Smooth muscle cell (in vitro differentiated cells): ENCODE measurements around the gene LRP6. TPM values are rescaled to one million over a fixed set of nuclear protein-coding genes. Genes with fewer than 3 reads are reported as not detected.

Experiments used
- DNase-seq: peaks from one replicate; lab custom pipeline; 2025; ENCODE audit not compliant: unreplicated experiment; lab: John Stamatoyannopoulos, UW
- H2AFZ ChIP-seq: fragments of 200-600 bp; sonication (generic); 2 replicates; pipeline ENCODE4 v1.6.0; 2016; ENCODE audit warnings: antibody characterized with exemption, low read depth, mild to moderate bottlenecking
- H3F3A ChIP-seq: fragments of 200-600 bp; sonication (generic); 2 replicates; pipeline ENCODE4 v1.6.0; 2017; ENCODE audit warnings: antibody characterized with exemption, low read depth
- H3K27ac ChIP-seq: fragments of 200-600 bp; sonication (generic); 2 replicates; pipeline ENCODE4 v1.5.1; 2016; ENCODE audit warnings: low read depth, mild to moderate bottlenecking
- H3K27me3 ChIP-seq: fragments of 200-600 bp; sonication (generic); 2 replicates; pipeline ENCODE4 v1.6.1; 2016; ENCODE audit warnings: low read depth, mild to moderate bottlenecking
- H3K36me3 ChIP-seq: fragments of 200-600 bp; sonication (generic); 2 replicates; pipeline ENCODE4 v1.5.1; 2016; ENCODE audit warnings: low read depth
- H3K4me1 ChIP-seq: fragments of 200-600 bp; sonication (generic); 2 replicates; pipeline ENCODE4 v1.5.1; 2016; ENCODE audit warnings: low read depth
- H3K4me2 ChIP-seq: fragments of 200-600 bp; sonication (generic); 2 replicates; pipeline ENCODE4 v1.6.0; 2016; ENCODE audit warnings: mild to moderate bottlenecking
- H3K4me3 ChIP-seq: fragments of 200-600 bp; sonication (generic); 2 replicates; pipeline ENCODE4 v1.5.1; 2016; ENCODE audit warnings: mild to moderate bottlenecking
- H3K79me2 ChIP-seq: fragments of 200-600 bp; sonication (generic); 2 replicates; pipeline ENCODE4 v1.6.0; 2016; ENCODE audit warnings: low read depth, mild to moderate bottlenecking
- H3K9ac ChIP-seq: fragments of 200-600 bp; sonication (generic); 2 replicates; pipeline ENCODE4 v1.6.0; 2016; ENCODE audit warnings: low read depth
- H3K9me3 ChIP-seq: fragments of 200-600 bp; sonication (generic); replicated peaks from 2 replicates; pipeline ENCODE4 v1.5.1; 2016; ENCODE audit warnings: low read depth
- H4K20me1 ChIP-seq: fragments of 200-600 bp; sonication (generic); 2 replicates; pipeline ENCODE4 v1.6.0; 2016; ENCODE audit warnings: low read depth
- CTCF ChIP-seq: fragments of 200-600 bp; sonication (generic); IDR thresholded peaks from 2 replicates; pipeline ENCODE4 v1.5.1; 2017; ENCODE audit warnings: borderline replicate concordance, mild to moderate bottlenecking, antibody characterized with exemption; ENCODE audit not compliant: insufficient read depth, poor library complexity, severe bottlenecking
- WGBS: methylation state at CpG from one replicate; pipeline ENCODE4 v1.1.7; 2016; ENCODE audit warnings: low lambda C conversion rate; 5-methylcytosine and 5-hydroxymethylcytosine counted together
- polyA plus RNA-seq: library from polyadenylated mRNA; unstranded; fragments of >200 nt; fragmentation: Nextera tagmentation; extraction: Ambion mirVana; gene quantifications from 2 replicates; pipeline ENCODE4 v1.2.1, GENCODE V29; 2016
- total RNA-seq: library from RNA; depleted of rRNA; stranded (reverse); fragments of >200 nt; gene quantifications from 2 replicates; pipeline ENCODE4 v1.2.3, GENCODE V29; 2014

LRP6 gene
- total and polyA plus RNA-seq, 2 experiments from 2014 or later: 10.6 to 21.1 TPM

- no peak for DNase-seq
- Histone ChIP-seq H3K79me2 (no peaks in the 10 kb centered on the region), H3K4me2 (no peak overlapping the region), H3F3A (no peaks in the 10 kb centered on the region), H2AFZ (no peak overlapping the region), H3K27ac (no peak overlapping the region), H3K4me3 (no peak overlapping the region), H3K36me3 (peaks cover 7% of the 10 kb centered on the region), H3K4me1 (no peaks in the 10 kb centered on the region), H3K9me3 (no peaks in the 10 kb centered on the region), H3K9ac (no peak overlapping the region), H3K27me3 (no peaks in the 10 kb centered on the region), H4K20me1 (no peaks in the 10 kb centered on the region)
- 86% methylated on average over 4 of the region's 4 CpGs for WGBS
- no peak for TF ChIP-seq CTCF
Measured at GRCh38 chr12:12128670-12129069, 138.2 kb downstream of the LRP6 start.

- Histone ChIP-seq H3K36me3 (peaks cover 15% of the 10 kb centered on the region), H2AFZ (no peak overlapping the region), H3K27ac (no peak overlapping the region), H3K9me3 (no peaks in the 10 kb centered on the region), H3K9ac (no peak overlapping the region), H3K4me3 (no peak overlapping the region), H3K4me2 (no peak overlapping the region), H3F3A (no peaks in the 10 kb centered on the region), H3K79me2 (no peaks in the 10 kb centered on the region), H4K20me1 (no peaks in the 10 kb centered on the region), H3K4me1 (no peaks in the 10 kb centered on the region), H3K27me3 (no peaks in the 10 kb centered on the region)
- DNase-seq: no peak
- WGBS: 96% methylated on average over 2 of the region's 2 CpGs
- TF ChIP-seq CTCF: no peak
Measured at GRCh38 chr12:12127304-12127703, 139.5 kb downstream of the LRP6 start.

DNA sequence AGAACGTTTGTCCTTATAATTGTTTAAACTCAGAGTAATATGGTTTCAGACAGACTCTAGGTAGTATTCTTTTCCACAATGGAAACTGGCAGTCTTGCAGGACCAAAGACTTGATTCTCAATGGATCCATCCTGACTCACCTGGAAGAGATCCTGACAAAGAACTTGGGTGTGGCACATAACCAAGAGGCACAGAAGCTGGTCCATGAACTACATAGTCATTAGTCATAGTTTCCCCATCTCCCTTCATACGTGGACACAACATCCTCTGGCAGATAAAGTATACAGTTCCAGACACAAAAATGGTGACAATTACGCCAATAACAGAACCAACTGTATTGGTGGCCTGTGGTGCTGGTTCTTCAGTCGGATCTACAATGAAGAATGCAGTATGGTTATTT is 140.3 kb downstream of the LRP6 start:
- Histone ChIP-seq H3K4me2 (no peak overlapping the region), H3K4me1 (no peaks in the 10 kb centered on the region), H3K27me3 (no peaks in the 10 kb centered on the region), H3K4me3 (no peak overlapping the region), H4K20me1 (no peaks in the 10 kb centered on the region), H3K27ac (no peak overlapping the region), H3K36me3 (peaks cover 15% of the 10 kb centered on the region), H3F3A (no peaks in the 10 kb centered on the region), H2AFZ (no peak overlapping the region), H3K79me2 (no peaks in the 10 kb centered on the region), H3K9ac (no peak overlapping the region), H3K9me3 (no peaks in the 10 kb centered on the region)
- 89% methylated on average over 4 of the region's 4 CpGs for WGBS
- DNase-seq: no peak
- no peak for TF ChIP-seq CTCF

DNA sequence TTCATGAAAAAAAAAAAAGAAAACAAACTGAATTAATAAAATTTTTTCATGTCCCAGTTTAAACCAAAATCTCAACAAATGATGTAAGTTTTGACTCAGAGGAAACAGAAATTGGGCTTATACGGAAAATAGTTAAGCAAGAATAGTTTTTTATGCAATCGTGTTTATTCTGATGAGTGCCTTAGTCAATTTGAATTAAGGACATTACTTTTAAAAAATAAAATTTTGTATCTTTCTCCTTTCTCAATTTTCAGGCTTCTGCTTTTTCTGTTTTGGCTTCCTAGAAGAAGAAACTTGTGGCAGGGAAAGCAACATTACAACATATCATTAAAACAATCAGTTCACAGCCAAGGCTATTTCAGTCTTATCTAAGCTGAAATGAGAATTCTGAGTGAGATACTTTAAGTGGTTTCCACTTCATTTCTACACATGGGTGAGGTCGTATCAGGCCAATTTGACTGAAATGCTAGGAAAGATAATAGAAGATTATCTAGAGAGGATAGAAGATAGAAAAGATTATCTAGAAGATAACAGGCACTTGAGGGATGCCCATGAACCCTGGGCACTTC is 143.7 kb downstream of the LRP6 start:
- Histone ChIP-seq H4K20me1 (no peaks in the 10 kb centered on the region), H3K9me3 (no peaks in the 10 kb centered on the region), H2AFZ (no peak overlapping the region), H3K79me2 (no peaks in the 10 kb centered on the region), H3F3A (no peaks in the 10 kb centered on the region), H3K36me3 (peaks cover 12% of the 10 kb centered on the region), H3K4me3 (no peak overlapping the region), H3K27me3 (no peaks in the 10 kb centered on the region), H3K27ac (no peak overlapping the region), H3K9ac (no peak overlapping the region), H3K4me1 (no peaks in the 10 kb centered on the region), H3K4me2 (no peak overlapping the region)
- 95% methylated on average over 3 of the region's 3 CpGs for whole genome bisulfite sequencing
- TF ChIP-seq CTCF: no peak
- no peak for DNase-seq
